A673 (cell line): ENCODE measurements around the gene PDE4DIP.
"Not testable (repeated sequence)": the region's sequence is repeated elsewhere in the genome, so short reads cannot be mapped to it uniquely, and the experiment has no call there.

Experiments
- CTCF ChIP-seq: fragments of 300-800, 200-600 bp; sonication (generic); conservative IDR thresholded peaks from 2 replicates; pipeline ENCODE4 v1.5.1; 2017; ENCODE audit warnings: low read depth, mild to moderate bottlenecking, antibody characterized with exemption, low read length, moderate library complexity, mixed read lengths
- EZH2 ChIP-seq: fragments of 200-600 bp; sonication (generic); IDR thresholded peaks from 2 replicates; pipeline ENCODE4 v1.6.1; 2017; ENCODE audit warnings: borderline replicate concordance, low read depth, mild to moderate bottlenecking, mixed read lengths, antibody characterized with exemption, low read length; ENCODE audit not compliant: poor library complexity, severe bottlenecking

GRCh38 chr1:148967580-148967979 is 123.4 kb downstream of the PDE4DIP start:
- TF ChIP-seq EZH2, CTCF: not testable (repeated sequence)
